Trophoblast cell (in vitro differentiated cells and primary cell): ENCODE data around the gene INTS6.

Experiments
- DNase-seq, 2 donors: peaks; one replicate each; pipeline ENCODE4 v3.0.0-alpha.2; 2016
- H2AFZ ChIP-seq: 2 replicates; pipeline ENCODE4 v1.6.1; 2013; ENCODE audit warnings: low read length, moderate library complexity, mild to moderate bottlenecking; ENCODE audit not compliant: insufficient read depth, poor library complexity
- H2AK5ac ChIP-seq: 2 replicates; pipeline ENCODE4 v1.6.1; 2013; ENCODE audit warnings: mild to moderate bottlenecking, low read length
- H2BK120ac ChIP-seq: 2 replicates; pipeline ENCODE4 v1.6.1; 2013; ENCODE audit warnings: low read length, mild to moderate bottlenecking, moderate library complexity; ENCODE audit not compliant: insufficient read depth, poor library complexity
- H2BK12ac ChIP-seq: 2 replicates; pipeline ENCODE4 v1.6.1; 2013; ENCODE audit warnings: mild to moderate bottlenecking, low read length, moderate library complexity
- H2BK5ac ChIP-seq: 2 replicates; pipeline ENCODE4 v1.6.1; 2013; ENCODE audit warnings: low read length, low read depth, moderate library complexity, mild to moderate bottlenecking; ENCODE audit not compliant: poor library complexity
- H3K14ac ChIP-seq: 2 replicates; pipeline ENCODE4 v1.6.1; 2013; ENCODE audit warnings: mild to moderate bottlenecking, low read length
- H3K18ac ChIP-seq: 2 replicates; pipeline ENCODE4 v1.6.1; 2013; ENCODE audit warnings: mild to moderate bottlenecking, low read length
- H3K23ac ChIP-seq: 2 replicates; pipeline ENCODE4 v1.6.1; 2013; ENCODE audit warnings: low read length
- H3K27ac ChIP-seq: 2 replicates; pipeline ENCODE4 v1.5.1; 2013; ENCODE audit warnings: low read depth, mild to moderate bottlenecking, inconsistent platforms, low read length, moderate library complexity
- H3K27me3 ChIP-seq: 2 replicates; pipeline ENCODE4 v1.6.1; 2013; ENCODE audit warnings: inconsistent platforms, mild to moderate bottlenecking, low read length, moderate library complexity; ENCODE audit not compliant: insufficient read depth
- H3K36me3 ChIP-seq, 2 experiments: 1 replicate in 1 of 2; 2 replicates in 1 of 2; pipeline ENCODE4 v1.6.1; 2013; ENCODE audit warnings: low read length in 2 of 2, mild to moderate bottlenecking in 2 of 2, moderate library complexity in 1 of 2; ENCODE audit not compliant: insufficient read depth in 2 of 2, control insufficient read depth in 1 of 2
- H3K4ac ChIP-seq: 2 replicates; pipeline ENCODE4 v1.6.1; 2013; ENCODE audit warnings: low read depth, mild to moderate bottlenecking, low read length, moderate library complexity
- H3K4me1 ChIP-seq, 2 experiments: 1 replicate in 1 of 2; 2 replicates in 1 of 2; pipeline ENCODE4 v1.6.1; 2013; ENCODE audit warnings: low read length in 2 of 2, mild to moderate bottlenecking in 2 of 2, moderate library complexity in 1 of 2; ENCODE audit not compliant: insufficient read depth in 2 of 2, control insufficient read depth in 1 of 2
- H3K4me2 ChIP-seq: 2 replicates; pipeline ENCODE4 v1.6.1; 2013; ENCODE audit warnings: inconsistent platforms, mild to moderate bottlenecking, low read length, moderate library complexity
- H3K4me3 ChIP-seq: 2 replicates; pipeline ENCODE4 v1.5.1; 2013; ENCODE audit warnings: mild to moderate bottlenecking, low read depth, low read length, inconsistent platforms
- H3K79me1 ChIP-seq: one replicate; pipeline ENCODE4 v1.6.1; 2013; ENCODE audit warnings: low read length
- H3K79me2 ChIP-seq: 2 replicates; pipeline ENCODE4 v1.6.1; 2013; ENCODE audit warnings: low read length, mild to moderate bottlenecking; ENCODE audit not compliant: control insufficient read depth, insufficient read depth, poor library complexity
- H3K9ac ChIP-seq: 2 replicates; pipeline ENCODE4 v1.6.1; 2013; ENCODE audit warnings: mild to moderate bottlenecking, low read length
- H3K9me3 ChIP-seq: 2 replicates; pipeline ENCODE4 v1.6.1; 2013; ENCODE audit warnings: low read depth, mild to moderate bottlenecking, control low read depth, inconsistent platforms, low read length; ENCODE audit not compliant: insufficient read depth
- H4K12ac ChIP-seq: 2 replicates; pipeline ENCODE4 v1.6.1; 2013; ENCODE audit warnings: low read depth, mild to moderate bottlenecking, low read length, moderate library complexity
- H4K8ac ChIP-seq: 2 replicates; pipeline ENCODE4 v1.6.1; 2013; ENCODE audit warnings: low read depth, mild to moderate bottlenecking, low read length, moderate library complexity
- H4K91ac ChIP-seq: one replicate; pipeline ENCODE4 v1.6.1; 2013; ENCODE audit warnings: low read depth, mild to moderate bottlenecking, low read length, moderate library complexity
- WGBS: extraction: QIAGEN DNeasy Blood & Tissue Kit; methylation state at CpG from one replicate; pipeline ENCODE4 v1.1.7; 2013; ENCODE audit warnings: missing lambda C conversion rate; ENCODE audit not compliant: insufficient read length, insufficient coverage; ENCODE audit errors: extremely low coverage; 5-methylcytosine and 5-hydroxymethylcytosine counted together

INTS6 gene

GRCh38 chr13:51500687-51501086 lies 47.9 kb upstream of the INTS6 start:
- Histone ChIP-seq H3K23ac (no peak overlapping the region), H3K79me1 (no peaks in the 10 kb centered on the region), H3K27ac (no peak overlapping the region), H4K8ac (no peak overlapping the region), H3K36me3 (no peaks in the 10 kb centered on the region), H2BK12ac (no peak overlapping the region), H3K14ac (no peak overlapping the region), H3K27me3 (no peaks in the 10 kb centered on the region), H2AFZ (no peak overlapping the region), H3K4ac (no peak overlapping the region), H3K79me2 (no peaks in the 10 kb centered on the region), H3K9me3 (no peaks in the 10 kb centered on the region), H2BK5ac (no peak overlapping the region), H3K9ac (no peak overlapping the region), H3K4me3 (no peak overlapping the region), H3K18ac (no peak overlapping the region), H2AK5ac (no peak overlapping the region), H2BK120ac (no peak overlapping the region), H4K12ac (no peak overlapping the region), H4K91ac (no peak overlapping the region), H3K4me1 (no peaks in the 10 kb centered on the region), H3K4me2 (no peak overlapping the region)
- DNase-seq: no peak
- no CpG with 5 or more reads among the region's 2 CpGs for WGBS

GRCh38 chr13:51499841-51500240 lies 47.0 kb upstream of the INTS6 start:
- no peak overlapping the region for H2AK5ac ChIP-seq
- H2BK120ac ChIP-seq: no peak overlapping the region
- H2BK12ac ChIP-seq: no peak overlapping the region
- no peak overlapping the region for H3K27ac ChIP-seq
- no peak overlapping the region for H3K14ac ChIP-seq
- no peak overlapping the region for H3K4me3 ChIP-seq
- H4K91ac ChIP-seq: no peak overlapping the region
- no peak overlapping the region for H3K9ac ChIP-seq
- no peak overlapping the region for H3K23ac ChIP-seq
- H3K4me2 ChIP-seq: no peak overlapping the region
- no peak overlapping the region for H3K18ac ChIP-seq
- DNase-seq: no peak
- H3K79me2 ChIP-seq: no peaks in the 10 kb centered on the region
- H3K36me3 ChIP-seq: no peaks in the 10 kb centered on the region
- H4K12ac ChIP-seq: no peak overlapping the region
- no peaks in the 10 kb centered on the region for H3K79me1 ChIP-seq
- no peaks in the 10 kb centered on the region for H3K27me3 ChIP-seq
- no peak overlapping the region for H2AFZ ChIP-seq
- no CpG with 5 or more reads among the region's 4 CpGs for WGBS
- no peak overlapping the region for H2BK5ac ChIP-seq
- no peak overlapping the region for H4K8ac ChIP-seq
- H3K4ac ChIP-seq: no peak overlapping the region
- H3K9me3 ChIP-seq: no peaks in the 10 kb centered on the region
- H3K4me1 ChIP-seq: no peaks in the 10 kb centered on the region

- Histone ChIP-seq H3K9me3 (no peaks in the 10 kb centered on the region), H3K4ac (no peak overlapping the region), H3K4me3 (no peak overlapping the region), H3K79me2 (no peaks in the 10 kb centered on the region), H3K27me3 (no peaks in the 10 kb centered on the region), H3K4me1 (no peaks in the 10 kb centered on the region), H3K36me3 (no peaks in the 10 kb centered on the region), H4K91ac (no peak overlapping the region), H2BK120ac (no peak overlapping the region), H2BK5ac (no peak overlapping the region), H3K79me1 (no peaks in the 10 kb centered on the region), H3K27ac (no peak overlapping the region), H4K12ac (no peak overlapping the region), H3K18ac (no peak overlapping the region), H2AK5ac (no peak overlapping the region), H3K4me2 (no peak overlapping the region), H3K23ac (no peak overlapping the region), H4K8ac (no peak overlapping the region), H3K14ac (no peak overlapping the region), H3K9ac (no peak overlapping the region), H2AFZ (no peak overlapping the region), H2BK12ac (no peak overlapping the region)
- no CpG with 5 or more reads among the region's 1 CpG for WGBS
- DNase-seq: no peak
Observed at GRCh38 chr13:51495316-51495715, 42.5 kb upstream of the INTS6 start.

GRCh38 chr13:51494156-51494555 lies 41.3 kb upstream of the INTS6 start:
- Histone ChIP-seq H4K91ac (no peak overlapping the region), H3K4me2 (no peak overlapping the region), H3K9me3 (no peaks in the 10 kb centered on the region), H3K79me1 (no peaks in the 10 kb centered on the region), H3K14ac (no peak overlapping the region), H3K9ac (no peak overlapping the region), H4K12ac (no peak overlapping the region), H3K18ac (no peak overlapping the region), H2BK120ac (no peak overlapping the region), H3K36me3 (no peaks in the 10 kb centered on the region), H3K27ac (no peak overlapping the region), H3K23ac (no peak overlapping the region), H3K4me3 (no peak overlapping the region), H3K79me2 (no peaks in the 10 kb centered on the region), H2BK5ac (no peak overlapping the region), H3K4ac (no peak overlapping the region), H3K4me1 (no peaks in the 10 kb centered on the region), H2BK12ac (no peak overlapping the region), H2AK5ac (no peak overlapping the region), H4K8ac (no peak overlapping the region), H3K27me3 (no peaks in the 10 kb centered on the region), H2AFZ (no peak overlapping the region)
- peak; percentile 14 to 54 for DNase-seq
